Neural cell (in vitro differentiated cells): ENCODE results near the gene SLC25A21.

Experiments used
- CTCF ChIP-seq: fragments of 450-650 bp; IDR thresholded peaks from 2 replicates; pipeline ENCODE4 v1.5.1; 2014; ENCODE audit warnings: antibody characterized with exemption, mild to moderate bottlenecking, moderate library complexity; ENCODE audit not compliant: poor library complexity, severe bottlenecking
- EP300 ChIP-seq: fragments of 450-650 bp; conservative IDR thresholded peaks from 2 replicates; pipeline ENCODE4 v1.6.1; 2014; ENCODE audit warnings: antibody characterized with exemption, mild to moderate bottlenecking, moderate library complexity; ENCODE audit not compliant: poor library complexity, severe bottlenecking
- EZH2 ChIP-seq: fragments of 200-600, 300-800 bp; shearing (Covaris generic), sonication (generic); IDR thresholded peaks from 2 replicates; pipeline ENCODE4 v1.6.1; 2014; ENCODE audit warnings: antibody characterized with exemption, low read length, borderline replicate concordance, mild to moderate bottlenecking; ENCODE audit not compliant: insufficient read depth, poor library complexity, severe bottlenecking
- MXI1 ChIP-seq: fragments of 450-650 bp; conservative IDR thresholded peaks from 2 replicates; pipeline ENCODE4 v1.6.1; 2014; ENCODE audit warnings: antibody characterized with exemption, mild to moderate bottlenecking; ENCODE audit not compliant: poor library complexity, severe bottlenecking
- POLR2AphosphoS5 ChIP-seq: IDR thresholded peaks from 2 replicates; pipeline ENCODE4 v1.6.1; 2012
- RAD21 ChIP-seq: fragments of 450-650 bp; conservative IDR thresholded peaks from 2 replicates; pipeline ENCODE4 v1.6.1; 2014; ENCODE audit warnings: antibody characterized with exemption, mild to moderate bottlenecking, moderate library complexity
- REST ChIP-seq: IDR thresholded peaks from 2 replicates; pipeline ENCODE4 v1.6.1; 2012; ENCODE audit warnings: borderline replicate concordance
- TAF1 ChIP-seq: IDR thresholded peaks from 2 replicates; pipeline ENCODE4 v1.6.1; 2012; ENCODE audit warnings: low read depth

GRCh38 chr14:36820901-36821300 is 351.5 kb downstream of the SLC25A21 start:
- TF ChIP-seq EP300 (no peak), RAD21 (no peak), CTCF (no peak), REST (no peak), POLR2AphosphoS5 (no peak), EZH2 (no peak), TAF1 (no peak), MXI1 (no peak)
